HCT116 (cell line): ENCODE data around the gene AHRR. TPM values are rescaled to one million over a fixed set of nuclear protein-coding genes. Genes with fewer than 3 reads are reported as not detected.

Experiments
- ATAC-seq: fragments of 200-7000 bp; cut with Tn5 transposase; 2 replicates; pipeline ENCODE4 v1.9.1; 2020; ENCODE audit warnings: mild to moderate bottlenecking, moderate library complexity
- BruUV-seq: library from RNA; stranded (reverse); fragments of 400-500 nt; replicated peaks from 2 replicates; lab custom pipeline; 2021; lab: Mats Ljungman, UMichigan
- CTCF ChIA-PET: fragments of 300-600 bp; sonication (Branson Sonifier 250); formaldehyde crosslinking; loops from one replicate; lab custom pipeline; 2021; ENCODE audit warnings: antibody characterized with exemption; lab: Charles Lee
- POLR2A ChIA-PET: fragments of 300-600, 350-600 bp; sonication (Branson Sonifier 250); formaldehyde crosslinking; loops from one replicate; lab custom pipeline; 2021; ENCODE audit warnings: antibody characterized with exemption; lab: Charles Lee
- RAD21 ChIA-PET, 2 experiments: fragments of 300-600 bp; sonication (Branson Sonifier 250); formaldehyde crosslinking; loops; one replicate each; lab custom pipeline; 2023; ENCODE audit warnings: low total read pairs in 2 of 2; ENCODE audit not compliant: uncharacterized antibody in 2 of 2, unreplicated experiment in 2 of 2, low non-redundant PET in 1 of 2; lab: Charles Lee
- DNase-seq: peaks from one replicate; pipeline ENCODE4 v3.0.0-alpha.2; 2010; ENCODE audit warnings: low read depth, low spot score
- H2AFZ ChIP-seq: fragments of 200-600 bp; shearing (Covaris generic), sonication (generic); 2 replicates; pipeline ENCODE4 v1.6.1; 2017; ENCODE audit warnings: low read depth, mixed run types, mixed read lengths, antibody characterized with exemption, low read length; ENCODE audit not compliant: poor library complexity, severe bottlenecking
- H3K27ac ChIP-seq: 2 replicates; pipeline ENCODE4 v1.5.1; 2012; ENCODE audit warnings: low read depth, low read length
- H3K27me3 ChIP-seq: fragments of 200-600 bp; sonication (generic); 2 replicates; pipeline ENCODE4 v1.6.1; 2016; ENCODE audit warnings: mixed run types, low read length, mixed read lengths; ENCODE audit not compliant: insufficient read depth
- H3K36me3 ChIP-seq, 2 experiments: fragments of 200-500 bp in 1 of 2; fragments of 200-600 bp in 1 of 2; sonication (Bioruptor generic) in 1 of 2; sonication (generic) in 1 of 2; 2 replicates each; pipeline versions ENCODE4 v1.5.1 to v1.6.1; 2014 to 2016; ENCODE audit warnings: low read length in 2 of 2, inconsistent platforms in 1 of 2, mixed read lengths in 1 of 2, mixed run types in 1 of 2; ENCODE audit not compliant: insufficient read depth in 2 of 2, control insufficient read depth in 1 of 2
- H3K4me1 ChIP-seq, 2 experiments: fragments of 200-600 bp in 1 of 2; sonication (generic) in 1 of 2; 2 replicates each; pipeline versions ENCODE4 v1.5.1 to v1.6.1; 2012 to 2017; ENCODE audit warnings: low read length in 2 of 2, inconsistent platforms in 1 of 2, mild to moderate bottlenecking in 1 of 2, mixed read lengths in 1 of 2, mixed run types in 1 of 2, moderate library complexity in 1 of 2; ENCODE audit not compliant: insufficient read depth in 2 of 2, control insufficient read depth in 1 of 2
- H3K4me2 ChIP-seq: fragments of 200-600 bp; sonication (generic); 2 replicates; pipeline ENCODE4 v1.6.1; 2017; ENCODE audit warnings: mixed run types, low read length, mixed read lengths
- H3K4me3 ChIP-seq, 2 experiments: fragments of 200-600 bp in 1 of 2; sonication (generic) in 1 of 2; replicated peaks in 1 of 2; 2 replicates each; pipeline ENCODE4 v1.5.1; 2011 to 2016; ENCODE audit warnings: low read length in 2 of 2, control low read depth in 1 of 2, low read depth in 1 of 2, mild to moderate bottlenecking in 1 of 2, mixed read lengths in 1 of 2, mixed run types in 1 of 2
- H3K79me2 ChIP-seq: fragments of 200-600 bp; sonication (generic); 2 replicates; pipeline ENCODE4 v1.6.1; 2017; ENCODE audit warnings: mild to moderate bottlenecking, mixed run types, low read length, moderate library complexity, mixed read lengths; ENCODE audit not compliant: insufficient read depth
- H3K9ac ChIP-seq: fragments of 200-600 bp; sonication (generic); 2 replicates; pipeline ENCODE4 v1.6.1; 2016; ENCODE audit warnings: low read length, mixed read lengths
- H3K9me2 ChIP-seq: fragments of 200-600 bp; sonication (generic), shearing (Covaris generic); 2 replicates; pipeline ENCODE4 v1.6.1; 2017; ENCODE audit warnings: mixed run types, mild to moderate bottlenecking, moderate library complexity; ENCODE audit not compliant: insufficient read depth
- H3K9me3 ChIP-seq, 2 experiments: fragments of 200-500 bp in 1 of 2; fragments of 200-600 bp in 1 of 2; sonication (Bioruptor generic) in 1 of 2; sonication (generic) in 1 of 2; 2 replicates each; pipeline ENCODE4 v1.6.1; 2014 to 2017; ENCODE audit warnings: low read length in 2 of 2, mixed read lengths in 2 of 2, inconsistent platforms in 1 of 2, low read depth in 1 of 2, mild to moderate bottlenecking in 1 of 2, mixed run types in 1 of 2, moderate library complexity in 1 of 2; ENCODE audit not compliant: control insufficient read depth in 1 of 2, insufficient read depth in 1 of 2
- H4K20me1 ChIP-seq: fragments of 200-600 bp; sonication (generic), shearing (Covaris generic); 2 replicates; pipeline ENCODE4 v1.6.1; 2017; ENCODE audit warnings: mixed run types, mild to moderate bottlenecking, moderate library complexity; ENCODE audit not compliant: insufficient read depth
- EZH2 ChIP-seq: fragments of 200-600 bp; sonication (generic); IDR thresholded peaks from 2 replicates; pipeline ENCODE4 v1.6.1; 2017; ENCODE audit warnings: antibody characterized with exemption, mixed run types
- FOSL1 ChIP-seq: IDR thresholded peaks from 2 replicates; pipeline ENCODE4 v1.6.1; 2012; ENCODE audit warnings: low read depth
- MAX ChIP-seq: IDR thresholded peaks from 2 replicates; pipeline ENCODE4 v1.6.1; 2012
- RAD21 ChIP-seq: IDR thresholded peaks from 2 replicates; pipeline ENCODE4 v1.6.1; 2012; ENCODE audit warnings: low read depth, mild to moderate bottlenecking
- SP1 ChIP-seq: IDR thresholded peaks from 2 replicates; pipeline ENCODE4 v1.6.1; 2012; ENCODE audit warnings: low read depth
- SRF ChIP-seq: IDR thresholded peaks from 2 replicates; pipeline ENCODE4 v1.6.1; 2012; ENCODE audit warnings: low read depth
- ZBTB33 ChIP-seq: IDR thresholded peaks from 2 replicates; pipeline ENCODE4 v1.6.1; 2011; ENCODE audit warnings: mild to moderate bottlenecking, low read length, moderate library complexity; ENCODE audit not compliant: insufficient replicate concordance; ENCODE audit errors: extremely low read depth
- intact Hi-C: fragments of 100-400 bp; cut with micrococcal nuclease; formaldehyde crosslinking; loops from 2 replicates; pipeline ENCODE4 v1.10.0; 2022
- total RNA-seq: library from RNA; stranded (reverse); gene quantifications from one replicate; pipeline ENCODE4 v1.2.1, GENCODE V29; 2021; ENCODE audit not compliant: unreplicated experiment
- TF ChIP-seq, protein P1 (sequence below), 3 experiments: fragments of 200-600 bp in 1 of 3; sonication (generic) in 1 of 3; IDR thresholded peaks in 2 of 3; conservative IDR thresholded peaks in 1 of 3; 2 replicates each; pipeline ENCODE4 v1.5.1; 2012 to 2017; ENCODE audit warnings: low read depth in 2 of 3, low read length in 2 of 3, antibody characterized with exemption in 1 of 3, borderline replicate concordance in 1 of 3, control low read depth in 1 of 3, mild to moderate bottlenecking in 1 of 3, mixed read lengths in 1 of 3, mixed run types in 1 of 3, moderate library complexity in 1 of 3; ENCODE audit not compliant: insufficient read depth in 1 of 3

Gene AHRR
- total RNA-seq, 1 experiment from 2014 or later: 12.7 TPM

DNA sequence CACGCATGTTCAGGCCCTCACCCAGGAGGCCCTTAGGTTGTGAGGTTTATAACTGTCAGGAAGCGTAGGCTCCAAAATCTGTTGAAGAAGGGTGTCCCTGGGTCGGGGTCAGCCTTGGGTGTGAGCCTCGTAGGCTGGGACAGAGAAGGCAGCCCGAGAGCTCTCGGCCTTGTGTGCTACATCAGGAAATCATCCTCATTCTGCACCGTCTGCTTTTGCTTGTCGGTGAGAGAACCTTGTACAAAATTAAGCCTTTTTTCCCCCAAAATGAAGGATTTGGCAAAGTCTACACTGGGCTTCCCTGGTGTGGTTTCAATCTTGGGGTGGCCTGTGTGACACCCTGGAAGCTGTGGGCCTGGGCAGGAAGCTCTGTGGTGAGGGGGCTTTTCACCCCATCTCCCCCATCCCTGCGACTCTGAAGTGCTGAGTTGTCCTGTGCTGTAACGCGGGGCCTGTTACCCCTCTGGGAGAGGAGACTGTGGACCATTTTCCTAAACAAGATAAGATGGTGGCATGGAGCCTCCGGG, 55.3 kb downstream of the AHRR start (continued):
- TF ChIP-seq ZBTB33 (no peak), MAX (no peak)
- TF ChIP-seq, protein P1, sequence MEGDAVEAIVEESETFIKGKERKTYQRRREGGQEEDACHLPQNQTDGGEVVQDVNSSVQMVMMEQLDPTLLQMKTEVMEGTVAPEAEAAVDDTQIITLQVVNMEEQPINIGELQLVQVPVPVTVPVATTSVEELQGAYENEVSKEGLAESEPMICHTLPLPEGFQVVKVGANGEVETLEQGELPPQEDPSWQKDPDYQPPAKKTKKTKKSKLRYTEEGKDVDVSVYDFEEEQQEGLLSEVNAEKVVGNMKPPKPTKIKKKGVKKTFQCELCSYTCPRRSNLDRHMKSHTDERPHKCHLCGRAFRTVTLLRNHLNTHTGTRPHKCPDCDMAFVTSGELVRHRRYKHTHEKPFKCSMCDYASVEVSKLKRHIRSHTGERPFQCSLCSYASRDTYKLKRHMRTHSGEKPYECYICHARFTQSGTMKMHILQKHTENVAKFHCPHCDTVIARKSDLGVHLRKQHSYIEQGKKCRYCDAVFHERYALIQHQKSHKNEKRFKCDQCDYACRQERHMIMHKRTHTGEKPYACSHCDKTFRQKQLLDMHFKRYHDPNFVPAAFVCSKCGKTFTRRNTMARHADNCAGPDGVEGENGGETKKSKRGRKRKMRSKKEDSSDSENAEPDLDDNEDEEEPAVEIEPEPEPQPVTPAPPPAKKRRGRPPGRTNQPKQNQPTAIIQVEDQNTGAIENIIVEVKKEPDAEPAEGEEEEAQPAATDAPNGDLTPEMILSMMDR (IDR thresholded peaks at IDR 0.05 in 2 of 3, conservative IDR thresholded peaks at IDR 0.05 in 1 of 3; ENCODE audit: borderline replicate concordance in 1 of 3, insufficient read depth in 1 of 3, low read depth in 2 of 3, low read length in 2 of 3): no peak

GRCh38 chr5:377326-377981, 55.9 kb downstream of the AHRR start:
- intact Hi-C loops: no loop called here

More at GRCh38 chr5:377326-377981, 55.9 kb downstream of the AHRR start:
- no peaks in the 10 kb centered on the region for H3K9me2 ChIP-seq
- H3K27ac ChIP-seq: no peak overlapping the region
- RAD21 ChIA-PET: no interaction called here
- CTCF ChIA-PET: no interaction called here
- POLR2A ChIA-PET: no interaction called here
- BruUV-seq: no TSS peak
- no peaks in the 10 kb centered on the region; the same call in 1 of the 2 replicates for H3K79me2 ChIP-seq
- no peaks in the 10 kb centered on the region for H3K9me3 ChIP-seq
- no peak overlapping the region for H3K4me3 ChIP-seq
- no peak overlapping the region for H3K9ac ChIP-seq
- no peaks in the 10 kb centered on the region for H3K27me3 ChIP-seq
- H3K36me3 ChIP-seq: no peaks in the 10 kb centered on the region
- no peak overlapping the region for H2AFZ ChIP-seq
- ATAC-seq: no peak
- H4K20me1 ChIP-seq: no peaks in the 10 kb centered on the region
- no peak for DNase-seq
- peaks cover 16 to 60% of the 10 kb centered on the region in 2 experiments for H3K4me1 ChIP-seq
- TF ChIP-seq SRF: no peak
- no peak for TF ChIP-seq ZBTB33
- TF ChIP-seq EZH2: no peak
- no peak for TF ChIP-seq RAD21
- TF ChIP-seq SP1: no peak
- no peak for TF ChIP-seq FOSL1
- no peak overlapping the region for H3K4me2 ChIP-seq
